ENCODE measurements around the gene PODXL2.
"Not testable (repeated sequence)": the region's sequence is repeated elsewhere in the genome, so short reads cannot be mapped to it uniquely, and the experiment has no call there.

PODXL2 gene

DNA sequence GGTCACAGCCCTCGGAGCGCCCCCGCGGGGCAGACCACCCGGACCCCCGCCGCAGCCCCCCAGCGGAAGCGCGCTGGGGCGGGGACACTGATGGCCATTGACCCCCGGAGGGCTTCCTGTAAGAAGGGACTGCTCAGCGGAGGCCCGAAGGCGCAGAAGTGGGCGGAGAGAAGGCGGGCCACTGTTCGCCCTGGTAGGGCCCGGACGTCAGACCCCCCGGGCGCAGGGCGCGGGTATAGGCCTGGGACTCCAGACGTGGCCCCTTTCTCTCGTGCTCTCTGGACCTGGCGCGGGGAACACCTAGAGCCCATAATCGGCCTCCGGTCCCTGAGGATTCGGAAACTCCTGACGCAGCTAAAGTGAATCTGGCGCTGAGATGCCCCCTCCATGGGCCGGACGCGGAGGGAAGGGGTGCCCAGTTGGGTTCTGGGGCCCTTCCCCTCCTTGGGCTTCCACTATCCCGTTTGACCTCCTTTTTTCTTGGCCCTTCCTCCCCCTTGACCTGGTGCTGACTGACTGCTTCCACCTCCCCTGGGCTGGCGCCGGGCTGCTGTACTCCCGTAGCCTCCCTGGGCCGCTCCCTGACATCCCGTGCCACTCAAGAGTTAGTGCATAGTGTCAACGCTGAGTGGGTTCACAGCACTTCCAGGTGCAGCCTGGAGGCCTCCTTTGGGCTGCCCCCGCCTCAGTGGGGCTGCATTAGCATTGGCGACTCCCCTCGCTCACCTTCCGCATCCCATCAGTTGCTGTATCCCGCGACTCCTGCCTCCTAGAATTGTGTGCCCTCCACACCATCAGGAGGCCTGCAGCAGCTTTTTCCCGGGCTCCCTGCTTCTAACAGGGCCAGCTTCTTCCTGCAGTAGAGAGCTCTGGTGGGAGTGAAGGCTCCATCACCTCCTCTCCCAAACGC lies 44.5 kb downstream of the PODXL2 start:
- peak in 4 of 56 donors; percentile 30 to 54 (median 46) for DNase-seq

DNA sequence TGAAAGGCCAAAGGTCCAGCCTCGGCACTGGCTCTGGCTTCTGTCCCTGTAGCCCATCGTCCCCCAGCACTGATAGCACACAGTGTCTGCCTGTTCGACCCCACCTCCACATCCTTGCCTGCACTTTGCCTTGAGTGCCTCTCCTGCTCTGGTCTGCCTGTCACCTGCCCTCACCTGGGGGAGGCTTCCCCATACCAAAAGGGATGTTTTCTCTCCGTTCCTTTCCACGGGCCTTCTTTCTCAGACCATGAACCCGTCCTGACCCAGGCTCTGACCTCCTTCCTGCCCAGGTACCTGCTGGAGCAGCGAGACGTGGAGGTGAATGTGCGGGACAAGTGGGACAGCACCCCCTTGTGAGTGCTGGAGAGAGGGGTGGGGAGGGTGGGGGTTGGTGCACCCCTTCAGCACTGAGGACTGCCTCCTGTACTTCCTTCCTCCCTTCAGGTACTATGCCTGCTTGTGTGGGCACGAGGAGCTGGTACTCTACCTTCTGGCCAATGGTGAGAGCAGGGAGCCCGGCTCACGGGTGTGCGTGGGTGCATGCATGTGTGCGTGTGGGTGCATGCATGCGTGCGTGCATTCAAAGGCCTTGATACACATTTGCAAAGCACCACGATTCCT lies 45.2 kb downstream of the PODXL2 start:
- DNase-seq = peak in 1 of 56 donors; percentile 29

DNA sequence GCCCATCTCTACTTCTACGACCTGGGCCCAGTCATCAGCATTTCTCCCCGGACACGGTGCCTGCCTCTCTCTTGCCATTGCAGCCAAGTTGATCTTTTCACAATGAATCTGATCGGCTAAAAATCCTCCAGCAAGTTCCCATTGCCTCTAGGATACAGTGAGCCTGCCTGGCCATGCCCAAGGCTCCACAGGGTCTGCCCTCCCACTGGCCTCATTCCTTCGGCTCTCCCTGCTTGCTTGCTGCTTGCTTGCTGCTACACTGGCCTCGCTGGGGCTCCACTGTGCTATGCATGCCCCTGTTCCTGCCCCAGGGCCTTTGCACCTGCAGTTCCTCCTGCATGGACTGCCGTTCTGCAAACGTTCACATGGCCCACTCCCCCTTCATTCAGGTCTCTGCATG lies 45.8 kb downstream of the PODXL2 start:
- no peak for DNase-seq

DNA sequence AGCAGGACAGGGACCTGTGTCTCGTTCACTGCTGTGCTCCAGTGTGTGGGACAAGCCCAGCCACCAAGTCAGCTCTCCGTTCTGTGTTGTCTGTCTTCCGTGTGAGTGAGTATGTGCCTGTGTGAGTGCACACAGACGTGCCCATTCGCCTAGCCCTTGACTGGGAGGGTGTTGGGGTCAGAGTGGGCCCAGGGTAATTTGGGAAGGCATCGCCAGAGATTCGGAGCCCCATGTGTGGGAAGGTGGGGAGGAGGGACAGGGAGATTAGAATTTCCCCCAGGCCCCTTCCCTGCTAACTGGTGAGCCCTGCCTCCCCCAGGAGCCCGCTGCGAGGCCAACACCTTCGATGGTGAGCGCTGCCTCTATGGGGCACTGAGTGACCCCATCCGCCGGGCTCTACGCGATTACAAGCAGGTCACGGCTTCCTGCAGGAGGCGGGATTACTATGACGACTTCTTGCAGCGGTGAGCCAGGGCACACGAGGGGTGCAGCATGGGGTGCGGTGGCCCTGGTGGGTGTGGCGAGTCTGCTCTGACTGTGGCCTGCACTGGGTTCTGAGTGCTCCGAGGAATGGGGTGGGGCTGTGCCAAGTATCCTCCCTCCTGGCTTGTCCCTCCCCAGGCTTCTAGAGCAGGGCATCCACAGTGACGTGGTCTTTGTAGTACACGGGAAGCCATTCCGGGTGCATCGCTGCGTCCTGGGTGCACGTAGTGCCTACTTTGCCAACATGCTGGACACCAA lies 46.8 kb downstream of the PODXL2 start:
- no peak for DNase-seq

DNA sequence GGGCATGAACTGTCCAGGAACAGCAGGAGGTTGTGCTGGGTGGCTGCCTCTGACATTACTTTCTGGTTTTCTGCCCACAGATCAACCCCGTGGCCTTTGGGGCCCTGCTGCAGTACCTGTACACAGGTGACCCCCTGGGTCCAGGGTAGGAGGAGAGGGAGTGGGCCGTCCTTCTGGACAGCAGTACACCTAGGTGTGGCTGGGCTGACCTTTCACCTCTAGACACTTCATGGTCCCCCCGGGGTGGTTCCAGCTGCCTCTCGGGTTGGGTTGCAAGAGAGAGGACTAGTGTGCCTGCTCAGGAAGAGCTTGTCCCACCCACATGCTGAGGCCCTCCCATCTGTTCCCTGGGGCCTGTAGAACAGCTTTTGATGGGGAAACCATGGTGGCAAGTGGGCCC lies 47.5 kb downstream of the PODXL2 start:
- peak in 1 of 56 donors; percentile 25 for DNase-seq

DNA sequence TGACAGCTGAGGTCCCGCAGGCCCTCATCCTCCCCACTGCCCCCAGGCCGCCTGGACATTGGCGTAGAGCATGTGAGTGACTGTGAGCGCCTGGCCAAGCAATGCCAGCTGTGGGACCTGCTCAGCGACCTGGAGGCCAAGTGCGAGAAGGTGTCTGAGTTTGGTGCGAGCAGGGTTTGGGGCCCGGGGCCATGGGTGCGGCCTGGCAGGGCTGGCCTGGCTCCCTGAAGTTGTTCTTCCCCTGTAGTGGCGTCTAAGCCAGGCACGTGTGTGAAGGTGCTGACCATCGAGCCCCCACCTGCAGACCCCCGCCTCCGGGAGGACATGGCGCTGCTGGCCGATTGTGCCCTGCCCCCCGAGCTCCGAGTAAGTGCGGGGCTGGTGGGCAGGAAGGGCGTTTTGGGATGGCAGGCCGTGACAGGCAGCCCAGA lies 48.0 kb downstream of the PODXL2 start:
- DNase-seq = no peak

DNA sequence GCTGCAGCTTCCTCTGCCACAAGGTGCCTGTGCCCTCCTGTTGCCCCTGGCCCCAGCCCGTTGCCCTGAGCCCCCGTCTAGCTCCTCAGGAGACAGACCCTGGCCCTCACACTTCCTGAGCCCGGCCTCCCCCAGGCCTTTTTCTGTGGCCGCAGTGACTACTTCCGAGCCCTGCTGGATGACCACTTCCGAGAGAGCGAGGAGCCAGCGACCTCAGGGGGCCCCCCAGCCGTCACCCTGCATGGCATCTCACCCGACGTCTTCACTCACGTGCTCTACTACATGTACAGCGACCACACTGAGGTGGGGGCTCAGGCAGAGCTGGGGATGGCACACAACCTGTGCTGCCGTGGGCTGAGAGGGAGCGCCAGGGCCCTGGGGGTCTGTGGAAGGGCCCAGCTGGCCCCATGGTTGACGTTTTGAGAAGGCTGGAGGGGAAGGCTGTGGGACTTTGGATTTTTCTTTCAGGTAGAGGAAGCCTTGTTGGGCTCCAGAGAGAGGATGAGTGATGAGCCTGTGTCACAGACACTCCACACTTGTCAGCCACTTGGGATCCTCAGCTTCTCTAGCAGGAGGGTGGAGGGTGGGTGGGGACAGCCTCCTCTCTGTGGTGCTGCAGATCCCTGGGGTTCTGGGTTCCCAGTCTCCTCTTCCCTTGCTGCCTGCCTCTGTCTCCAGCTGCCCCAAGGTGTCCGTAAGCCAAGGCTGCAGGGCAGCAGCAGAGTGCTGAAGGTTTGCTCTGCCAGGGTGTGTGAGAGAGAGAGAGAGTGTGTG lies 48.7 kb downstream of the PODXL2 start:
- DNase-seq = no peak

DNA sequence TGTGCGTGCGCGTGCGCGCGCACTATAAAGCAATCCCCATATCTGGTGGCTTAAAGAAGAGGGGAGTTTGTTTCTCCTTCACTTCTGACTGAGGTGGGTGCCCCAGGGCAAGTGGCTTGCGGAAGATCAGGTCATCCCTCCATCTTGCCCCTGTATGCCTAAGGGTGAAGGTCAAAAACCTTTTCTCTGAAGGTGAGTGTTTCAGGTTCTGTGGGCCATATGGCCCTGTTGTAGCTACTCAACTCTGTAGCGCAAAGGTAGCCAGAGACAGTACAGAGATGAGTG lies 49.3 kb downstream of the PODXL2 start:
- no peak for DNase-seq

DNA sequence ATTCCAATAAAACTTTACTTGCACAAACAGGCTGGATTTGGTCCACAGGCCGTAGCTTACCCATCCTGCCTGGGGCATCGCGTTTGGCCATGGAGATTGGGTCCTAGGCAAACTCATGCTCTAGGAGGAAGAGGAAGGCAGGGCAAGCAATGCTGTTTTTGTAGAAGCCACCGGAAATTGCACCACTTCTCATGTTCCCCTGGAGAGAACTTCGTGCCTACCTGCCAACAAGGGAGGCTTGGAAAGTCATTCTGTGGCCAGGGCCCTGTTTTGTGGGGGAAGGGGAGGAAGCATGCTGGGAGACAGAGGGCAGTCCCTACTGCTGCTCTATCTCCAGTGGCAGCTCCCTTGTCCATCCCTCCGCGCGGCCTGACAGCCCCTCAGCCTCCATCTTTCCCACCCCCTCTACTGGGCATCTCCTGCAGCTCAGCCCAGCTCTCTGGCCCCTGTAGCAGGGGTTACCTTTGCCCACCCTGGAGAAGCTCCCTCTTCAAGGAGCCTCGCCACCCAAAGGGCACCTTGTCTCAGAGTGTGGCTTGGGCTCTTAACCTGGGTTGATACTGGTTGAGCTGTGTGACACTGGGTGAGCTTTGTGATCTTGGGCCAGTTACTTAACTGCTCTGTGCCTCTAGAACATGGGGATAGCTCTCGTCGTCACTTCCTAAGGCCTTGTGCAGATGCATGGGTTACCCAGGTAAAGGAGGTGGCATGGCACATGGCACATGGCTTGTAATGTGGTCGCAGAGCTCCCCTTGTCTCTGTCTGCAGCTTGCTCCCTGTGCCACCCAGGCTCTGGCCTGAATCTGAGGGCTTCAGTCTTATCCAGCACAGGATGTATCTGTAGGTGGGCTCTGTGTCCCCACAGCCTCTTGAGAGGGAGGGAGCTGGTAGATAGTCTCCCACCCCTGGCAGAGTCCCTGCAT lies 49.9 kb downstream of the PODXL2 start:
- DNase-seq = no peak

DNA sequence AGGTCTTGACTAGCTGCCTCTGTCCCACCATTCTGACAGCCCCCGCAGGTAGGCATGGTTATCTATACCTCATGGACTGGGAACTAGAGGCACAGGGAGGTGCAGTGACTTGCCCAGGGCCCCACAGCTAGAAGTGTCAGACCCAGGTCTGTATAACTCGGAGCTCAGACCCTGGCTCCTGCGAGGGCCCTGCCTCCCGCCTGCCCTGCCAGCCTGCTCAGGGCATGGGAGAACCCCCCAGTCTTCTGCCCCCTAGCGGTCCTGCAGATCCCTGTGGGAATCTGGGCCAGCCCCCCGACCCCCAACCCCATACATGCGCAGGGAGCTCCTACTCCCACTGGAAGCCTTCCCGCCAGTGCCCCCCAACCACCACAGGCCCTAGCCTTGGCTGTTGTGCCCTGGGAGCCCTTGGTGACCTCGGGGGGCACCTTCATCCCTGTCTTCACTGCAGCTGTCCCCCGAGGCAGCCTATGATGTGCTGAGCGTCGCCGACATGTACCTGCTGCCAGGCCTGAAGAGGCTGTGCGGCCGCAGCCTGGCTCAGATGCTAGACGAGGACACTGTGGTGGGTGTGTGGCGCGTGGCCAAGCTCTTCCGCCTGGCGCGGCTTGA lies 50.7 kb downstream of the PODXL2 start:
- DNase-seq = no peak

DNA sequence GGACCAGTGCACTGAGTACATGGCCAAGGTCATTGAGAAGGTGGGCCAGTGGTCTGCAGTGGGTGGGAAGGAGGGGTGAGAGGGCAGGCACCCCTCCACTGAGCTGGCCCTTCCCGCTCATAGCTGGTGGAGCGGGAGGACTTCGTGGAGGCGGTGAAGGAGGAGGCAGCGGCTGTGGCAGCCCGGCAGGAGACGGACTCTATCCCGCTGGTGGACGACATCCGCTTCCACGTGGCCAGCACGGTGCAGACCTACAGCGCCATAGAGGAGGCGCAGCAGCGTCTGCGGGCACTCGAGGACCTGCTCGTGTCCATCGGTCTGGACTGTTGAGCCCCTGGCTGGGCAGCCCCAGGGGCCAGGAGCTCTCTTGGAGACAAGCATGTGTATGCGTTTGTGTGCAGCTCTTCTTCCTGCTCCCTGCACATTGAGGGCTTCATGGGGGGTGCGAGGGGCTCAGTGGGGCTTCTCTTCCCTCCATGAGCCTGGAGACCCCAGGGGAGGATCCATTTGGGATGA lies 51.2 kb downstream of the PODXL2 start:
- no peak for DNase-seq

DNA sequence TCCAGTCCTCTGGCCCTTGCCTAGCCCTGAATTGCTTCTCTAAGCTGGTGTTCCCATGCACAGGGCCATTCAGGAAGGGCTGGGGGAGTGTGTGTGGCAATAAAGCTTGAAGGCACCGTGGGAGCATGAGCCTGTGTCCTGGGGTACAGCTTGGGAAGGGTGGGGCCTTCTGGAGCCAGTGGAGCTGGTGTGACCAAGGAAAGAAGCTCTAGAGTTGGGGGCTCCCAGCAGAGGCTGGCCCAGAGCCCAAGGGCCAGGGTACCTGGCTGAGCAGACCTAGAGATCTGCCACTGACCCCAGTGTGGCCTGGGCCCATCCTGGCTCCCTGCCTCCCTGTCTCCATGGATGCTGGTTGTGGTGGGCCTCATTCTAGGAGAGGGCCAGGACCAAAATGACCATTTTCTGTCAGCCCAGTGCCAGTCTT lies 51.8 kb downstream of the PODXL2 start:
- no peak for DNase-seq

DNA sequence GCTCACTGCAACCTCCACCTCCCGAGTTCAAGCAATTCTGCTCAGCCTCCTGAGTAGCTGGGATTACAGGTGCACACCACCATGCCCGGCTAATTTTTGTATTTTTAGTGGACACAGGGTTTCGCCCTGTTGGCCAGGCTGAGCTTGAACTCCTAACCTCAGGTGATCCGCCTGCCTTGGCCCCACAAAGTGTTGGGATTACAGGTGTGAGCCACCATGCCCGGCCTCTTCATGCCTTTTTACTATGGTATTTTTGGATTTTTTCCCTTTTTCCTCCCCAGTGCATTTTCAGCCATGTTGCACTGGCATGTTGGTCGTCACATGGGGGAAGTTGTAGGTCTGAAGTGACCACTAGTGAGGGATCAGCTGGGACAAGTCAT lies 53.2 kb downstream of the PODXL2 start:
- DNase-seq = not testable (repeated sequence)

DNA sequence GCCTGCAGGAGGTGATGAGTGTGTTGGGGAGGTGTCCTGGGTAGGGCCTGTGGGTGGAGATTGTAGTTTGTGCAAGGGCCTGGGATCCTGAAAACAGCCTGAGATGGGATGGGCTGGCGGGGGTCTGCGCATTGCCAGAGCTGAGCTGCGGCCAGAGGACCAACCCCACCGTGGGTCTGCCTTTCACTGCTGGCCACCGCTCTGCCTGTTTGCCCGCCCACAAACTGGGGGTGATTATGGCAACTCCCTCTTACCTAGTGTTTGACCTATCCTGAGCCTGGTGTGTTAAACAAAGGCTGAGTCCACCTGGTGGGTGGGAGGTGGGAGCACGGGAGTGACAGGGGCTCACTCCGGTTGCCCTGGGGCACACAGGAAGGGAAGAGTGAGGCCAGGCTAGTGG lies 53.6 kb downstream of the PODXL2 start:
- DNase-seq = no peak

DNA sequence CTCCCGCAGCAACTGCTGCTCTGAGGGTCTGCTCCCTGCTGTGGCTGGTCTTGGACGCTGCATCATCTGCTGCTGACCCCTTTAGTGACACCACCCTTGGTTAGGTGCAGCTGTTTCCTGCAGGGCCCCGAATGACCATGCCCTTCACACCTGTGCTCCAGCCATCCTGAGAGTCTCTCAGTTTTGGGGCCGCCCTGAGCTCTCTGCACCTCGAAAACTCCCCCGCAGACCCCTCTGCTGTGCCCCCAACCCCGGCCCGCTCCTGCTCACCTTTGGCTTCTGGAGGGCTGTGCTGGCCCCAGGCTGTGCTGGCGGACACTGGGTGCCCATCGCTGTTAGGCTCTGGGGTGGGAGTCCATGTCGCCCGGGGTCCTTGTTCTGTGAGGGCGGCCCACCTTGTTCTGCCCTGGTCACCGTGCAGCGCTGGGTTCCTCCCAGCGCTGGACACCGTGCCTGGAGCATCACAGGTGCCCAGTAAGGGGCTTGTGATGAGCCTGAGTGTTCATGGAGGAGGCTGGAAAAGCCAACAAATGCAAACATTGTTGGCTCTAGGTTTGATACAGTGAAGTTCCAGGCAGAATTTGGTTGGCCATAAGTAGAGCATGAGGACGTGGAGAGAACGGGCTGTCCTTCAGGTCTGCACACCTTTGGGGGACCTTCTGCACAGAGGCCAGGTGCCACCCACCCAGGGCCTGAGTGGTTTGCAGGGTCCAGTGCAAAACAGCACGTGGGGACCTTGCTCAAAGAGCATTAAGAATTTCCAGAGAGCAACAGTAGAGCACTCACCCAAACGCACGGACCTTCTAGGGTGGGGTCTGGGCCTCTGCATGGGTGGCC lies 56.1 kb downstream of the PODXL2 start:
- DNase-seq = no peak

DNA sequence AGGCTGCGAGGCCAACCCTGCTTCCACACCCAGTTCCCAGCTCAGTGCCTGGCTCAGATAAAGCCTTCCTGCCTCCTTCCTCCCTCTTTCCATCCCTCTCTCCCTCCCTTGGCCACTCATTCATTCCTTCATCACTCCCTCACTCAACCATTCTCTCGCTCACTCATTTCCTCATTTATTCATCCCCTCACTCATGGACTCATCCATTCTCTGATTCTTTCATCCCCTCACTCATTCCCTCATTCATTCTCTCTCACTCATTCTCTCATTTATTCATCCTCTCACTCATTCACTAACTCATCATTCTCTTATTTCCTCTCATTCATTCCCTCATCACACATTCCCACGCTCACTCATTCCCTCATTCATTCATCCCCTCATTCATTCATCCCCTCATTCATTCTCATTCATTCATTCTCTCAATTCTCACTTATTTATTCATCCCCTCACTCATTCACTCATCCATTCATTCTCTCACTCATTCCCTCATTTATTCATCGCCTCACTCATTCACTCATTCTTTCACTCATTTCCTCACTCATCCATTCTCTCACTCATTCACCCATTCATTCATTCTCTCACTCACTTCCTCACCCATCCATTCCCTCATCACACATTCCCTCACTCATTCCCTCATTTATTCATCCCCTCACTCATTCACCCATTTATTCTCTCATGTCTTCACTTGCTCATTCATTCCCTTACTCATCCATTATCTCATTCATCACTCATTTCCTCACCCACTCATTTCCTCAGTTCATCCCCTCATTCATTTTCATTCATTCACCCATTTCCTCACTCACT lies 56.9 kb downstream of the PODXL2 start:
- DNase-seq = no peak

DNA sequence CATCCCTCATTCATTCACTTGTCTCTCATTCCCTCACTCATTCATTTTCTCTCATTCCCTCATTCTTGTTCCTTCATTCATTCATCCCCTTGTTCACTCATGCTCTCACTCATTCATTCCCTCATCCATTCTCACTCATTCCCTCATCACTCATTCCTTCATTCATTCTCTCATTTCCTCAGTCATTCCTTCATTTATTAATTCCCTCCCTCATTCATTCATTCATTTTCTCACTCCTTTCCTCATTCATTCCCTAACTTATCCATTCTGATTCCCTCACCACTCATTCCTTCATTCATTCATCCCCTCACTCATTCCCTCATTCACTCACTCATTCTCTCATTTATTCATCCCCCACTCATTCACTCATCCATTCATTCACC lies 57.5 kb downstream of the PODXL2 start:
- no peak for DNase-seq

DNA sequence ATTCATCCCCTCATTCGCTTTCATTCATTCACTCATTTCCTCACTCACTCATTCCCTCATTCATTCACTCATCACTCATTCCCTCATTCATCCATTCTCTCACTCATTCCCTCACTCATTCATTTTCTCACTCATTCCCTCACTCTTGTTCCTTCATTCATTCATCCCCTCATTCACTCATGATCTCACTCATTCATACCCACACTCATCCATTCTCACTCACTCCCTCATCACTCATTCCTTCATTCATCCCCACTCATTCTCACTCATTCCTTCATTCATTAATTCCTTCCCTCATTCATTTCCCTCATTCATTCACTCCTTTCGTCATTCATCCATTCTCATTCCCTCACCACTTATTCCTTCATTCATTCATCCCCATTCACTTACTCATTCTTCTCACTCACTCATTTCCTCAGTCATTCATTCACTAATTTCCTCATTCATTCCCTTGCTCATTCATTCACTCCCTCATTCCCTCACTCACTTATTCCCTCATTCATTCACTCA lies 58.3 kb downstream of the PODXL2 start:
- no peak for DNase-seq
